Measurements from ENCODE around the gene CEP70. TPM values are rescaled to one million over a fixed set of nuclear protein-coding genes. Genes with fewer than 3 reads are reported as not detected.

CEP70 gene
- polyA plus RNA-seq, 3 donors: 0.11 TPM; not detected in 2

GRCh38 chr3:138594935-138595610, 1.0 kb upstream of the CEP70 start:
- Histone ChIP-seq H3K36me3 (replicated peaks in 1 of 2; ENCODE audit: control insufficient read depth in 1 of 2, insufficient read depth in 2 of 2, low read length in 2 of 2) (no peaks in the 10 kb centered on the region), H4K20me1 (ENCODE audit: insufficient read depth, low read length) (no peaks in the 10 kb centered on the region), H3K79me2 (ENCODE audit: insufficient read depth, low read length) (no peaks in the 10 kb centered on the region), H2AFZ (ENCODE audit: insufficient read depth, low read depth, low read length, poor library complexity, severe bottlenecking) (peak overlapping the region; percentile 92), H3K27ac (ENCODE audit: low read depth in 1 of 2, low read length in 2 of 2) (no peak overlapping the region), H3K9ac (ENCODE audit: insufficient read depth, low read length, poor library complexity, severe bottlenecking) (no peak overlapping the region), H3K4me1 (ENCODE audit: control insufficient read depth in 1 of 2, insufficient read depth in 2 of 2, low read length in 2 of 2) (peaks cover 12 to 19% of the 10 kb centered on the region in 2 donors), H3K27me3 (ENCODE audit: control insufficient read depth in 2 of 2, insufficient read depth in 2 of 2, low read length in 2 of 2) (peaks cover 0 to 5% of the 10 kb centered on the region in 2 donors), H3K4me2 (replicated peaks; ENCODE audit: extremely low read depth, low read length, poor library complexity, severe bottlenecking) (peak overlapping the region; percentile 82), H3K4me3 (replicated peaks in 1 of 3; ENCODE audit: low read depth in 2 of 3, low read length in 3 of 3) (peak overlapping the region in 2 of 3 experiments; percentile 64 to 80), H3K9me3 (replicated peaks in 1 of 2; ENCODE audit: control insufficient read depth in 1 of 2, insufficient read depth in 1 of 2, low read length in 2 of 2) (peaks cover 3 to 6% of the 10 kb centered on the region in 2 donors)
- WGBS (ENCODE audit: insufficient coverage): 56% methylated on average over 1 of the region's 6 CpGs
- Mint-ChIP-seq H3K4me3 (peak overlapping the region in 1 of 2 donors; percentile 95), H3K4me1 (peaks cover 14% of the 10 kb centered on the region), H3K36me3 (peaks cover 0 to 2% of the 10 kb centered on the region in 2 donors), H3K9me3 (peaks cover 0 to 13% (median 8%) of the 10 kb centered on the region in 7 donors), H3K27ac (peak overlapping the region in 5 of 7 donors; percentile 35 to 95 (median 82)), H3K27me3 (ENCODE audit: low read depth in 3 of 3) (peaks cover 0 to 14% (median 10%) of the 10 kb centered on the region in 3 donors)
- peak; percentile 65 for TF ChIP-seq CTCF (IDR thresholded peaks at IDR 0.05)
- intact Hi-C loops (cut with micrococcal nuclease): loop anchor here (5.0 to 10.0 kb wide), 2 partner anchors 100 to 322 kb away; no protein-coding TSS in a partner anchor
- DNase-seq: no peak

- Mint-ChIP-seq H3K36me3 (peaks cover 1 to 2% of the 10 kb centered on the region in 2 donors), H3K27me3 (ENCODE audit: low read depth in 3 of 3) (peaks cover 0 to 14% (median 6%) of the 10 kb centered on the region in 3 donors), H3K4me1 (peaks cover 14% of the 10 kb centered on the region), H3K27ac (peak overlapping the region in 3 of 7 donors; percentile 10 to 41 (median 24)), H3K4me3 (peak overlapping the region; percentile 95 to 97), H3K9me3 (peaks cover 0 to 4% (median 4%) of the 10 kb centered on the region in 7 donors)
- Histone ChIP-seq H4K20me1 (ENCODE audit: insufficient read depth, low read length) (no peaks in the 10 kb centered on the region), H3K27me3 (ENCODE audit: control insufficient read depth in 2 of 2, insufficient read depth in 2 of 2, low read length in 2 of 2) (peaks cover 0 to 5% of the 10 kb centered on the region in 2 donors), H3K4me2 (replicated peaks; ENCODE audit: extremely low read depth, low read length, poor library complexity, severe bottlenecking) (peak overlapping the region; percentile 82), H3K4me3 (replicated peaks in 1 of 3; ENCODE audit: low read depth in 2 of 3, low read length in 3 of 3) (peak overlapping the region; percentile 64 to 80 (median 64)), H2AFZ (ENCODE audit: insufficient read depth, low read depth, low read length, poor library complexity, severe bottlenecking) (peak overlapping the region; percentile 92), H3K27ac (ENCODE audit: low read depth in 1 of 2, low read length in 2 of 2) (no peak overlapping the region), H3K9me3 (replicated peaks in 1 of 2; ENCODE audit: control insufficient read depth in 1 of 2, insufficient read depth in 1 of 2, low read length in 2 of 2) (peaks cover 3 to 4% of the 10 kb centered on the region in 2 donors), H3K79me2 (ENCODE audit: insufficient read depth, low read length) (no peaks in the 10 kb centered on the region), H3K4me1 (ENCODE audit: control insufficient read depth in 1 of 2, insufficient read depth in 2 of 2, low read length in 2 of 2) (peaks cover 12 to 19% of the 10 kb centered on the region in 2 donors), H3K36me3 (replicated peaks in 1 of 2; ENCODE audit: control insufficient read depth in 1 of 2, insufficient read depth in 2 of 2, low read length in 2 of 2) (no peaks in the 10 kb centered on the region), H3K9ac (ENCODE audit: insufficient read depth, low read length, poor library complexity, severe bottlenecking) (peak overlapping the region; percentile 41)
- no peak for TF ChIP-seq CTCF (IDR thresholded peaks at IDR 0.05)
- DNase-seq: no peak
- WGBS (ENCODE audit: insufficient coverage): 0% methylated on average over 8 of the region's 22 CpGs
- intact Hi-C loops (cut with micrococcal nuclease): loop anchor here (5.0 to 10.0 kb wide), 2 partner anchors 101 to 324 kb away; no protein-coding TSS in a partner anchor
These were observed 441 bp downstream of the CEP70 start for GRCh38 chr3:138593488-138594149.
